ENCODE results near the gene DEGS2.

Gene DEGS2

GRCh38 chr14:100119251-100119650, 40.2 kb downstream of the DEGS2 start:
- ATAC-seq (ENCODE audit: low read depth) (no peak), DNase-seq (ENCODE audit: low spot score) (no peak)
- Histone ChIP-seq H3K4me3 (ENCODE audit: severe bottlenecking) (no peak overlapping the region), H3K9me3 (ENCODE audit: severe bottlenecking) (no peaks in the 10 kb centered on the region), H3K4me1 (ENCODE audit: insufficient read depth, poor library complexity, severe bottlenecking) (no peaks in the 10 kb centered on the region), H3K36me3 (ENCODE audit: low read depth) (no peaks in the 10 kb centered on the region), H3K27ac (ENCODE audit: poor library complexity, severe bottlenecking) (no peak overlapping the region), H3K27me3 (ENCODE audit: insufficient read depth, poor library complexity, severe bottlenecking) (no peaks in the 10 kb centered on the region)
- TF ChIP-seq, protein P1, sequence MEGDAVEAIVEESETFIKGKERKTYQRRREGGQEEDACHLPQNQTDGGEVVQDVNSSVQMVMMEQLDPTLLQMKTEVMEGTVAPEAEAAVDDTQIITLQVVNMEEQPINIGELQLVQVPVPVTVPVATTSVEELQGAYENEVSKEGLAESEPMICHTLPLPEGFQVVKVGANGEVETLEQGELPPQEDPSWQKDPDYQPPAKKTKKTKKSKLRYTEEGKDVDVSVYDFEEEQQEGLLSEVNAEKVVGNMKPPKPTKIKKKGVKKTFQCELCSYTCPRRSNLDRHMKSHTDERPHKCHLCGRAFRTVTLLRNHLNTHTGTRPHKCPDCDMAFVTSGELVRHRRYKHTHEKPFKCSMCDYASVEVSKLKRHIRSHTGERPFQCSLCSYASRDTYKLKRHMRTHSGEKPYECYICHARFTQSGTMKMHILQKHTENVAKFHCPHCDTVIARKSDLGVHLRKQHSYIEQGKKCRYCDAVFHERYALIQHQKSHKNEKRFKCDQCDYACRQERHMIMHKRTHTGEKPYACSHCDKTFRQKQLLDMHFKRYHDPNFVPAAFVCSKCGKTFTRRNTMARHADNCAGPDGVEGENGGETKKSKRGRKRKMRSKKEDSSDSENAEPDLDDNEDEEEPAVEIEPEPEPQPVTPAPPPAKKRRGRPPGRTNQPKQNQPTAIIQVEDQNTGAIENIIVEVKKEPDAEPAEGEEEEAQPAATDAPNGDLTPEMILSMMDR (IDR thresholded peaks at IDR 0.05; ENCODE audit: poor library complexity, severe bottlenecking) = no peak

DNA sequence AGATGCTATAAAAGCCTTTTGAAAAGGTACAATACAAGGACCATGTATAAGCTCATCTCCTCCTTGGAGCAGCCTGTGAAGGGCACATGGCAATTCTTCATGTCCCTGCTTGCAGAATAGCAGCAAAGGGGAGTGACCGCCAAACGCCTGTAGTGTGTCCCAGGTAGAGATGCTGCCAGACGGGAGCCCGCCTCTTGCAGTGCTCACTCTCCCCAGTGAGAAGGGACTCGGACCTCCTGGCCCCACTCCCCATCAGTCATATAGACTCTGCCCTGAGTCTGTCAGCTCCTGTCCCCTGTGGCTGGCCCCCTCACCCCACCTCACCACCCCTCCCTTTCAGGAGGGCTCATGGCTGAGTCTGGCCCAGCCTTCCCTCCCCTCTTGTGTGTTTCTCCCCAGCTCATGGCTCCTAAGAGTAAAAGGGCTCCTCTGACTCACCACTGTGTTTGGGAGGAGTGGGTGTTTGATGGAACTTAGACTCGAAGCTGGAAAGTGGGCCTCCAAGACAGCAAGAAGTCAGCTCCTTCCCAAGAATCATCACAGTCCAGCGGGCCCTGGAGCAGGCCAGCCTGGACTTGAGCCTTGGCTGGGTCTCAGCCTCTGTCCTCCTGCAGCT, 40.9 kb downstream of the DEGS2 start:
- DNase-seq (ENCODE audit: low spot score) (no peak), ATAC-seq (ENCODE audit: low read depth) (no peak)
- no peaks in the 10 kb centered on the region for H3K36me3 ChIP-seq (ENCODE audit: low read depth)
- H3K4me3 ChIP-seq (ENCODE audit: severe bottlenecking) = no peak overlapping the region
- no peaks in the 10 kb centered on the region for H3K9me3 ChIP-seq (ENCODE audit: severe bottlenecking)
- H3K27me3 ChIP-seq (ENCODE audit: insufficient read depth, poor library complexity, severe bottlenecking) = no peaks in the 10 kb centered on the region
- no peaks in the 10 kb centered on the region for H3K4me1 ChIP-seq (ENCODE audit: insufficient read depth, poor library complexity, severe bottlenecking)
- TF ChIP-seq, protein P1 (IDR thresholded peaks at IDR 0.05; ENCODE audit: poor library complexity, severe bottlenecking) = no peak
- no peak overlapping the region for H3K27ac ChIP-seq (ENCODE audit: poor library complexity, severe bottlenecking)

DNA sequence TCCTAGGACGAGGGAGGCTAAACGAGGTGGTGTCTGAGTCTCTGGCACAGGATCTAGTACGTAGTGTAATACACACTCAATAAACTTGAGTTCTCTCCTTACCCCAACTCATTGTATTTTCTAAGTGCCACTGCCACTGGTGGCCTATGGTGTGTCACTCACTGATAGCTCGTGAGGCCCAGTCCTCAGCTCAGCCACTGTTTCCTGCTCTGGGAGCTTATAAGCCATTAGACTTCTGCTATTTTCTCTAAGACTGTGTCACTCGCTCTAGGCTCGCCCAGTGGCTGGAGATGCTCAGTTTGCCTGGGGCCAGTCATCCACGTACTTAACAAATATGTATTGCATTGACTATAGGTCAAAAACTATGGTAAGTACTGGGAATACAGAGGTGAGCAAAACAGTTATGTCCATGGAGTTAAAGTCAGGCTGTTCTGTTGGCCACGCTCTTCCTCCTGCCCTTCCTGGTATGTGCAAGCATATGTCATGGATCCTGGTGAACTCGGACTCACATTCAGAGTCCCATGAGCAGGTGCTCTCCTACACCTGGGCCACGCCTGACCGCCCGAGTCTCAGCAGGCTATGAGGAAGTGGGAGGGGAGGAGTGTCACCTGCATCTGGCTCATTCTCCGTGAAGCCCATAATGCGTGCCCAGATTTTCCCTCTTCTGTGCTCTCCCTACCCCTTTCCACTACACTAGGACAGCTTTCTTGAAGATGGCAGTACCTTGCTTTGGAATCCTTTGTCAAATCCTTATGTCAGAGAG, 41.6 kb downstream of the DEGS2 start:
- ATAC-seq (ENCODE audit: low read depth) = no peak
- TF ChIP-seq, protein P1 (IDR thresholded peaks at IDR 0.05; ENCODE audit: poor library complexity, severe bottlenecking) = no peak
- Histone ChIP-seq H3K27ac (ENCODE audit: poor library complexity, severe bottlenecking) (no peak overlapping the region), H3K36me3 (ENCODE audit: low read depth) (no peaks in the 10 kb centered on the region), H3K9me3 (ENCODE audit: severe bottlenecking) (no peaks in the 10 kb centered on the region), H3K27me3 (ENCODE audit: insufficient read depth, poor library complexity, severe bottlenecking) (no peaks in the 10 kb centered on the region), H3K4me3 (ENCODE audit: severe bottlenecking) (no peak overlapping the region), H3K4me1 (ENCODE audit: insufficient read depth, poor library complexity, severe bottlenecking) (no peaks in the 10 kb centered on the region)
- no peak for DNase-seq (ENCODE audit: low spot score)

GRCh38 chr14:100117026-100117425, 42.4 kb downstream of the DEGS2 start:
- TF ChIP-seq, protein P1 (IDR thresholded peaks at IDR 0.05; ENCODE audit: poor library complexity, severe bottlenecking) = no peak
- ATAC-seq (ENCODE audit: low read depth) = no peak
- Histone ChIP-seq H3K27ac (ENCODE audit: poor library complexity, severe bottlenecking) (no peak overlapping the region), H3K9me3 (ENCODE audit: severe bottlenecking) (no peaks in the 10 kb centered on the region), H3K4me3 (ENCODE audit: severe bottlenecking) (no peak overlapping the region), H3K27me3 (ENCODE audit: insufficient read depth, poor library complexity, severe bottlenecking) (no peaks in the 10 kb centered on the region), H3K36me3 (ENCODE audit: low read depth) (no peaks in the 10 kb centered on the region), H3K4me1 (ENCODE audit: insufficient read depth, poor library complexity, severe bottlenecking) (no peaks in the 10 kb centered on the region)
- no peak for DNase-seq (ENCODE audit: low spot score)

DNA sequence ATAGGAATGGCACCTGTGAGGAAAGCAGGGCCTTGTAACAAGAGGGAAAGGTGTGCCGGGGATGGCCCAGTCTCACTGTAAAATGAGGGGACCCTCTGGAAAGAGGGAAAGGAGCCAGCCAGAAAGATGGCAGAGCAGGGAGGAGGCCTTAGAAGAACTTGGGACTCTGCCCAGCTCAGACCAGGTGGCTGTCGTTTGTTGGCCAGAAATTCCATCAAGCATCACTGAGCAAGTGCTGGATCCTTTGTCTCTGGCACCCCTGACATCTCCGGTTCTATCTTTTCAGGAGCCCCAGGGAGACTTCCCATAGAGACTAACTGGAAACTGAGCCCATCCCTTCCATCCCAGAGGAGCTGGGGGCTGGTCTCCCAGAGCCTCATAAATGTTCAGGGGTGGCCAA, 43.3 kb downstream of the DEGS2 start:
- H3K4me3 ChIP-seq (ENCODE audit: severe bottlenecking) = no peak overlapping the region
- H3K36me3 ChIP-seq (ENCODE audit: low read depth) = no peaks in the 10 kb centered on the region
- H3K27me3 ChIP-seq (ENCODE audit: insufficient read depth, poor library complexity, severe bottlenecking) = no peaks in the 10 kb centered on the region
- DNase-seq (ENCODE audit: low spot score) (no peak), ATAC-seq (ENCODE audit: low read depth) (no peak)
- no peaks in the 10 kb centered on the region for H3K9me3 ChIP-seq (ENCODE audit: severe bottlenecking)
- TF ChIP-seq, protein P1 (IDR thresholded peaks at IDR 0.05; ENCODE audit: poor library complexity, severe bottlenecking) = no peak
- H3K4me1 ChIP-seq (ENCODE audit: insufficient read depth, poor library complexity, severe bottlenecking) = no peaks in the 10 kb centered on the region
- H3K27ac ChIP-seq (ENCODE audit: poor library complexity, severe bottlenecking) = no peak overlapping the region

Measured in RWPE2 (cell line).